D721Med (cell line): ENCODE results near the gene AK4.

Experiments
- DNase-seq: peaks from one replicate; pipeline ENCODE4 v3.0.0; 2011; ENCODE audit warnings: low spot score; ENCODE audit not compliant: insufficient read length
- FAIRE-seq: peaks from 2 replicates; lab custom pipeline; 2011; peaks lifted over from hg19 to GRCh38; lab: Jason Lieb, UNC
- TF ChIP-seq, protein P1 (sequence below): IDR thresholded peaks from 2 replicates; pipeline ENCODE4 v1.5.1; 2012; ENCODE audit warnings: mild to moderate bottlenecking, control low read depth; ENCODE audit not compliant: insufficient read depth; ENCODE audit errors: missing control alignments

AK4 gene

DNA sequence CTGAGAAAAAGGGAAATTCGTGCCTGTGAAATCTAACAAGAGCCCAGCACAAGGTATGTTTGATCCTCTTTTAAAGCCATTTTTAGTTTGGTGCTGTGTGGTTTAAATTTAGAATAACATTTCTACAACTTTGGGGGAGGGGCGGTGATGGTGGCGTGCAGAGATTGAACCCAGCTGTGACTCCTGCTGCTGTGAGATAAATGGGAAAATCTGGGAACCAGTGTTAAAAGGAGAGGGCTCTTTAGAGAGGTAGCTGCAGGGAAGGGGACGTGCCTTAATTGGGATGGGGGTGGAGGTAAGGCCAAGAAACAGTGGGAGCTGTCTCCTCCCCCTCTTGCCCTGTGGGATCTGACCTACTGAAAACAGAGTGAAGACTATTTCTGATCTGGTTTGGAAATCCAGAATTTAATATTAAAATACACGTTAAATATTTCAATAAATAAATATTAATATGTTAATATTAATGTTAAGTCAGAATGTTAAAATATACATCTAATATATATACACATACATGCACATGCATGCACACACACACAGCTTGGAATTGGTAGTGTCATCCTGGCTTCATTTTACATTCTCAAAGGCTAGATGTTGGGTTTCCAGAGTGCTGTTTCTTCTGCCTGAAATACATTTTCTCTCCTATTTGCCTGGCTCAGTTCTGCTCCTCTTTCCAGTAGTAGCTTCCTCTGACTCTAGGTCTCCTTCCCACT lies 131.2 kb downstream of the AK4 start:
- TF ChIP-seq, protein P1, sequence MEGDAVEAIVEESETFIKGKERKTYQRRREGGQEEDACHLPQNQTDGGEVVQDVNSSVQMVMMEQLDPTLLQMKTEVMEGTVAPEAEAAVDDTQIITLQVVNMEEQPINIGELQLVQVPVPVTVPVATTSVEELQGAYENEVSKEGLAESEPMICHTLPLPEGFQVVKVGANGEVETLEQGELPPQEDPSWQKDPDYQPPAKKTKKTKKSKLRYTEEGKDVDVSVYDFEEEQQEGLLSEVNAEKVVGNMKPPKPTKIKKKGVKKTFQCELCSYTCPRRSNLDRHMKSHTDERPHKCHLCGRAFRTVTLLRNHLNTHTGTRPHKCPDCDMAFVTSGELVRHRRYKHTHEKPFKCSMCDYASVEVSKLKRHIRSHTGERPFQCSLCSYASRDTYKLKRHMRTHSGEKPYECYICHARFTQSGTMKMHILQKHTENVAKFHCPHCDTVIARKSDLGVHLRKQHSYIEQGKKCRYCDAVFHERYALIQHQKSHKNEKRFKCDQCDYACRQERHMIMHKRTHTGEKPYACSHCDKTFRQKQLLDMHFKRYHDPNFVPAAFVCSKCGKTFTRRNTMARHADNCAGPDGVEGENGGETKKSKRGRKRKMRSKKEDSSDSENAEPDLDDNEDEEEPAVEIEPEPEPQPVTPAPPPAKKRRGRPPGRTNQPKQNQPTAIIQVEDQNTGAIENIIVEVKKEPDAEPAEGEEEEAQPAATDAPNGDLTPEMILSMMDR = no peak
- DNase-seq = no peak
- no peak for FAIRE-seq
